OCI-LY7 (cell line): ENCODE data around the gene KCNG1. TPM values are rescaled to one million over a fixed set of nuclear protein-coding genes. Genes with fewer than 3 reads are reported as not detected.

Experiments used
- BruUV-seq: library from RNA; stranded (reverse); fragments of 400-500 nt; replicated peaks from 2 replicates; lab custom pipeline; 2021; lab: Mats Ljungman, UMichigan
- CTCF ChIA-PET: fragments of 300-600 bp; sonication (Branson Sonifier 250); formaldehyde crosslinking; loops from one replicate; lab custom pipeline; 2022; ENCODE audit warnings: antibody characterized with exemption; ENCODE audit not compliant: unreplicated experiment; lab: Charles Lee
- POLR2A ChIA-PET: fragments of 300-600 bp; sonication (Branson Sonifier 250); formaldehyde crosslinking; loops from one replicate; lab custom pipeline; 2022; ENCODE audit warnings: antibody characterized with exemption; lab: Charles Lee
- DNase-seq: peaks from one replicate; pipeline ENCODE4 v3.0.0-alpha.2; 2015; ENCODE audit warnings: low spot score
- H2AFZ ChIP-seq: fragments of 200-600 bp; sonication (generic), shearing (Covaris generic); 2 replicates; pipeline ENCODE4 v1.6.1; 2014; ENCODE audit warnings: mild to moderate bottlenecking, antibody characterized with exemption, low read length, moderate library complexity
- H3K27ac ChIP-seq: fragments of 200-600 bp; sonication (generic); 2 replicates; pipeline ENCODE4 v1.5.1; 2014; ENCODE audit warnings: mixed run types, low read depth, mild to moderate bottlenecking, moderate library complexity, low read length, inconsistent platforms; ENCODE audit not compliant: poor library complexity, severe bottlenecking
- H3K36me3 ChIP-seq: fragments of 200-600 bp; sonication (generic); 2 replicates; pipeline ENCODE4 v1.6.1; 2014; ENCODE audit warnings: mild to moderate bottlenecking, antibody characterized with exemption, low read length, moderate library complexity, mixed read lengths; ENCODE audit not compliant: insufficient read depth
- H3K4me1 ChIP-seq: fragments of 200-600 bp; sonication (generic); 2 replicates; pipeline ENCODE4 v1.5.1; 2014; ENCODE audit warnings: mild to moderate bottlenecking, low read length; ENCODE audit not compliant: insufficient read depth, poor library complexity, severe bottlenecking
- H3K4me2 ChIP-seq: fragments of 200-600 bp; sonication (generic); 2 replicates; pipeline ENCODE4 v1.6.1; 2014; ENCODE audit warnings: mild to moderate bottlenecking, low read length
- H3K4me3 ChIP-seq: fragments of 200-600 bp; sonication (generic); 2 replicates; pipeline ENCODE4 v1.5.1; 2014; ENCODE audit warnings: mild to moderate bottlenecking, low read depth, low read length; ENCODE audit not compliant: poor library complexity, severe bottlenecking
- H3K79me2 ChIP-seq: fragments of 200-600 bp; sonication (generic); 2 replicates; pipeline ENCODE4 v1.6.1; 2016; ENCODE audit warnings: low read depth, mild to moderate bottlenecking, low read length, moderate library complexity, mixed read lengths; ENCODE audit not compliant: insufficient read depth
- H3K9me2 ChIP-seq: fragments of 200-600 bp; sonication (generic); 2 replicates; pipeline ENCODE4 v1.6.1; 2016; ENCODE audit warnings: mild to moderate bottlenecking, low read length, mixed read lengths; ENCODE audit not compliant: insufficient read depth
- H3K9me3 ChIP-seq: fragments of 200-600 bp; sonication (generic); 2 replicates; pipeline ENCODE4 v1.6.1; 2014; ENCODE audit warnings: mild to moderate bottlenecking, mixed run types, low read length, mixed read lengths
- H4K20me1 ChIP-seq: fragments of 200-600 bp; sonication (generic); 2 replicates; pipeline ENCODE4 v1.6.1; 2014; ENCODE audit warnings: mild to moderate bottlenecking, antibody characterized with exemption, low read length, moderate library complexity, mixed read lengths; ENCODE audit not compliant: insufficient read depth
- EZH2phosphoT487 ChIP-seq: fragments of 200-600 bp; sonication (generic); IDR thresholded peaks from 2 replicates; pipeline ENCODE4 v1.6.1; 2018; ENCODE audit warnings: low read depth, borderline replicate concordance, mild to moderate bottlenecking, mixed run types, antibody characterized with exemption, low read length, moderate library complexity, mixed read lengths
- intact Hi-C: fragments of 100-400 bp; cut with micrococcal nuclease; formaldehyde crosslinking; loops from one replicate; pipeline ENCODE4 v1.10.0; 2022; ENCODE audit not compliant: unreplicated experiment
- total RNA-seq, 2 experiments: library from RNA; depleted of rRNA in 1 of 2; stranded (reverse); fragments of >200 nt in 1 of 2; shearing (Covaris generic) in 1 of 2; gene quantifications; 2 replicates each; pipeline ENCODE4 v1.2.3, GENCODE V29; 2014 to 2022
- TF ChIP-seq, protein P1 (sequence below): fragments of 200-600 bp; sonication (generic); conservative IDR thresholded peaks from 2 replicates; pipeline ENCODE4 v1.5.1; 2014; ENCODE audit warnings: mild to moderate bottlenecking, antibody characterized with exemption, low read length, moderate library complexity, mixed read lengths

Gene KCNG1
- total RNA-seq, 2 experiments from 2014 or later, result not detected

DNA sequence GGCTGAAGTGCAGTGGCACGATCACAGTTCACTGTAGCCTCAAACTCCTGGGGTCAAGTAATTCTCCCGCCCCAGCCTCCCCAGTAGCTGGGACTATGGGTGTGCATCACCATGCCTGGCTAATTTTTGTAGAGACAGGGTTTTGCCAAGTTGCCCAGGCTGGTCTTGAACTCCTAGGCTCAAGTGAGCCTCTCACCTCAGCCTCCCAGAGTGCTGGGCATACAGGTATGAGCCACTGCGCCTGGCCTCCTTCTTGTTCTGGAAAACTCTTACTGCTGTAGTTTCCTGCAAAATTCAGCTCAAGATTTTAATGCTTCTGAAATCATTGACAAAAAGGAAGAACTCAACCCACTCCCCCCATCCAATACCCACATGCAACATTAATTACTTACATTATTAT is 21.9 kb upstream of the KCNG1 start:
- no peak for DNase-seq
- H3K9me3 ChIP-seq, result no peaks in the 10 kb centered on the region
- H3K4me3 ChIP-seq, result no peak overlapping the region
- no peak overlapping the region for H3K4me2 ChIP-seq
- H3K27ac ChIP-seq, result no peak overlapping the region
- H3K36me3 ChIP-seq, result no peaks in the 10 kb centered on the region
- H3K79me2 ChIP-seq, result no peaks in the 10 kb centered on the region
- POLR2A ChIA-PET, result no interaction called here
- CTCF ChIA-PET, result no interaction called here
- H3K9me2 ChIP-seq, result no peaks in the 10 kb centered on the region
- intact Hi-C loops, result no loop called here
- no peak overlapping the region for H2AFZ ChIP-seq
- H4K20me1 ChIP-seq, result no peaks in the 10 kb centered on the region
- H3K4me1 ChIP-seq, result no peaks in the 10 kb centered on the region
- TF ChIP-seq, protein P1, sequence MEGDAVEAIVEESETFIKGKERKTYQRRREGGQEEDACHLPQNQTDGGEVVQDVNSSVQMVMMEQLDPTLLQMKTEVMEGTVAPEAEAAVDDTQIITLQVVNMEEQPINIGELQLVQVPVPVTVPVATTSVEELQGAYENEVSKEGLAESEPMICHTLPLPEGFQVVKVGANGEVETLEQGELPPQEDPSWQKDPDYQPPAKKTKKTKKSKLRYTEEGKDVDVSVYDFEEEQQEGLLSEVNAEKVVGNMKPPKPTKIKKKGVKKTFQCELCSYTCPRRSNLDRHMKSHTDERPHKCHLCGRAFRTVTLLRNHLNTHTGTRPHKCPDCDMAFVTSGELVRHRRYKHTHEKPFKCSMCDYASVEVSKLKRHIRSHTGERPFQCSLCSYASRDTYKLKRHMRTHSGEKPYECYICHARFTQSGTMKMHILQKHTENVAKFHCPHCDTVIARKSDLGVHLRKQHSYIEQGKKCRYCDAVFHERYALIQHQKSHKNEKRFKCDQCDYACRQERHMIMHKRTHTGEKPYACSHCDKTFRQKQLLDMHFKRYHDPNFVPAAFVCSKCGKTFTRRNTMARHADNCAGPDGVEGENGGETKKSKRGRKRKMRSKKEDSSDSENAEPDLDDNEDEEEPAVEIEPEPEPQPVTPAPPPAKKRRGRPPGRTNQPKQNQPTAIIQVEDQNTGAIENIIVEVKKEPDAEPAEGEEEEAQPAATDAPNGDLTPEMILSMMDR, result no peak
- no peak for TF ChIP-seq EZH2phosphoT487
- no TSS peak for BruUV-seq

DNA sequence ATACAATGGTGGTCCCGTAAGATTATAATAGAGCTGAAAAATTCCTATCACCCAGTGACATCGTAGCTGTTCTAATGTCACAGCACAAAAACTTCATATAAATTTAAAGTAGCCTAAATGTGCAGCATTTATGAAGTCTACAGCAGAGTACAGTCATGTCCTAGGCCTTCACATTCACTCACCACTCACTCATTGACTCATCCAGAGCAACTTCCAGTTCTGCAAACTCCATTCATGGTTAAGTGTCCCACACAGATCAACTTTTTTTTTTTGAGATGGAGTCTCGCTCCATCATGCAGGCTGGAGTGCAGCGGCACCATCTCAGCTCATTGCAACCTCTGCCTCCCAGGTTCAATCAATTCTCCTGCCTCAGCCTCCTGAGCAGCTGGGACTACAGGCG is 20.9 kb upstream of the KCNG1 start:
- Histone ChIP-seq H3K9me3 (no peaks in the 10 kb centered on the region), H3K4me1 (no peaks in the 10 kb centered on the region), H3K4me2 (no peak overlapping the region), H2AFZ (no peak overlapping the region), H3K79me2 (no peaks in the 10 kb centered on the region), H3K36me3 (no peaks in the 10 kb centered on the region), H3K4me3 (no peak overlapping the region), H3K27ac (no peak overlapping the region), H3K9me2 (no peaks in the 10 kb centered on the region), H4K20me1 (no peaks in the 10 kb centered on the region)
- ChIA-PET POLR2A (no interaction called here), CTCF (no interaction called here)
- TF ChIP-seq, protein P1, result no peak
- no peak for TF ChIP-seq EZH2phosphoT487
- intact Hi-C loops, result no loop called here
- no peak for DNase-seq
- BruUV-seq, result no TSS peak

DNA sequence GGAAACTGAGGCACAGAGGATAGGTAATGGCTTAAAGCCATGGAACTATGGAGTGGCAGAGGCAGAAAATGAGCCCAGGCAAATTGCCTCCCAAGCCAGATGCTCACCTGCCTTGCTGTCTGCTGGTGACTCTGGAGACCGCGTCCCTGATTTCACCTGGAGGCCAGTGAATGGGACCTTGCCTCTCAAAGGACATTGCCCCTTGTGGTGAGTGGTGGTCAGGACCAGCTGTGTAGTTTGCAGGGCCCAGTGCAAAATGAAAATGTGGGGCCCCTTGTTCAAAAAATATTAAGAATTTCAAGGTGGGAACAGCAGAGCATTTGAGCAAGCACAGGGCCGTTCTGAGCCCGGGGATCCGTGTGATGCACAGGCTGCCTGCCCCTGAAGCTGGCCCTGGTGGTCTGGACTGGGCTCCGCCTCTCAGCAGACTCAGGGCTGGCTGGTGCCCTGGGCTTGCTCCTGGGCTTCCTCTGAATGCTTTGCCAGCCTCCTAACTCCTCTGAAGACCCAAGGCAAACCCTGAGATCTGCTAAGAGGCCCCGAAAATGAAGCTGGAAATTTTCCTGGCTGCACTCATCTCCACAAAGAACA is 19.8 kb upstream of the KCNG1 start:
- Histone ChIP-seq H3K4me1 (no peaks in the 10 kb centered on the region), H3K27ac (no peak overlapping the region), H3K79me2 (no peaks in the 10 kb centered on the region), H3K9me3 (no peaks in the 10 kb centered on the region), H2AFZ (no peak overlapping the region), H3K9me2 (no peaks in the 10 kb centered on the region), H3K4me2 (no peak overlapping the region), H4K20me1 (no peaks in the 10 kb centered on the region), H3K4me3 (no peak overlapping the region), H3K36me3 (no peaks in the 10 kb centered on the region)
- TF ChIP-seq EZH2phosphoT487, result no peak
- TF ChIP-seq, protein P1, result no peak
- POLR2A ChIA-PET, result interaction anchor here (0.7 kb wide), 1 partner anchor 42 kb away, joined by 4 read pairs; no protein-coding TSS in a partner anchor
- no TSS peak for BruUV-seq
- intact Hi-C loops, result no loop called here
- no peak for DNase-seq
- CTCF ChIA-PET, result interaction anchor here (0.6 kb wide), 1 partner anchor 45 kb away, joined by 3 read pairs; no protein-coding TSS in a partner anchor
